Astrocyte (in vitro differentiated cells and primary cell): ENCODE results near the gene TSPYL1. TPM values are rescaled to one million over a fixed set of nuclear protein-coding genes. Genes with fewer than 3 reads are reported as not detected.
"Not testable (repeated sequence)": the region's sequence is repeated elsewhere in the genome, so short reads cannot be mapped to it uniquely, and the experiment has no call there.

ENCODE experiments used
- DNase-seq: peaks from one replicate; pipeline ENCODE4 v3.0.0-alpha.2; 2010; ENCODE audit warnings: low read depth
- FAIRE-seq: peaks from 2 replicates; lab custom pipeline; 2011; peaks lifted over from hg19 to GRCh38; lab: Jason Lieb, UNC
- H2AFZ ChIP-seq: 2 replicates; pipeline ENCODE4 v1.6.0; 2012; ENCODE audit warnings: low read depth, low read length, inconsistent platforms
- H3K27ac ChIP-seq: 2 replicates; pipeline ENCODE4 v1.5.1; 2011; ENCODE audit warnings: low read depth, low read length, inconsistent platforms
- H3K27me3 ChIP-seq: 2 replicates; pipeline ENCODE4 v1.6.0; 2011; ENCODE audit warnings: low read length, inconsistent platforms; ENCODE audit not compliant: insufficient read depth
- H3K36me3 ChIP-seq: 2 replicates; pipeline ENCODE4 v1.5.1; 2011; ENCODE audit warnings: low read length, inconsistent platforms; ENCODE audit not compliant: insufficient read depth
- H3K4me1 ChIP-seq: 2 replicates; pipeline ENCODE4 v1.5.1; 2011; ENCODE audit warnings: low read length, inconsistent platforms; ENCODE audit not compliant: insufficient read depth
- H3K4me2 ChIP-seq: 2 replicates; pipeline ENCODE4 v1.6.0; 2012; ENCODE audit warnings: low read length, inconsistent platforms
- H3K4me3 ChIP-seq: 2 replicates; pipeline ENCODE4 v1.5.1; 2011; ENCODE audit warnings: low read depth, mild to moderate bottlenecking, low read length, inconsistent platforms; ENCODE audit not compliant: insufficient read depth
- H3K79me2 ChIP-seq: 2 replicates; pipeline ENCODE4 v1.6.0; 2012; ENCODE audit warnings: mild to moderate bottlenecking, low read length, inconsistent platforms; ENCODE audit not compliant: insufficient read depth
- H3K9ac ChIP-seq: 2 replicates; pipeline ENCODE4 v1.6.0; 2012; ENCODE audit warnings: mild to moderate bottlenecking, low read length, inconsistent platforms
- H3K9me3 ChIP-seq: 2 replicates; pipeline ENCODE4 v1.5.1; 2012; ENCODE audit warnings: low read depth, mild to moderate bottlenecking, low read length, inconsistent platforms; ENCODE audit not compliant: insufficient read depth
- H4K20me1 ChIP-seq: 2 replicates; pipeline ENCODE4 v1.6.0; 2012; ENCODE audit warnings: low read length, inconsistent platforms; ENCODE audit not compliant: insufficient read depth
- H3K27ac Mint-ChIP-seq: one replicate; pipeline ENCODE4 v1.8.0; 2021; ENCODE audit warnings: mild to moderate bottlenecking, mixed read lengths; ENCODE audit not compliant: unreplicated experiment
- H3K27me3 Mint-ChIP-seq: one replicate; pipeline ENCODE4 v1.8.0; 2021; ENCODE audit warnings: low read depth, mixed read lengths; ENCODE audit not compliant: unreplicated experiment
- H3K36me3 Mint-ChIP-seq: one replicate; pipeline ENCODE4 v1.8.0; 2021; ENCODE audit warnings: low read depth, mixed read lengths; ENCODE audit not compliant: unreplicated experiment
- H3K4me1 Mint-ChIP-seq: one replicate; pipeline ENCODE4 v1.8.0; 2021; ENCODE audit warnings: low read depth, mixed read lengths; ENCODE audit not compliant: unreplicated experiment
- H3K4me3 Mint-ChIP-seq: one replicate; pipeline ENCODE4 v1.8.0; 2021; ENCODE audit warnings: mild to moderate bottlenecking, moderate library complexity, mixed read lengths; ENCODE audit not compliant: unreplicated experiment
- H3K9me3 Mint-ChIP-seq: one replicate; pipeline ENCODE4 v1.8.0; 2021; ENCODE audit warnings: mild to moderate bottlenecking, mixed read lengths; ENCODE audit not compliant: unreplicated experiment
- EZH2 ChIP-seq: IDR thresholded peaks from 2 replicates; pipeline ENCODE4 v1.6.1; 2012; ENCODE audit warnings: mild to moderate bottlenecking, low read length, inconsistent platforms; ENCODE audit not compliant: insufficient read depth
- total RNA-seq: library from RNA; stranded (reverse); gene quantifications from 2 replicates; pipeline ENCODE4 v1.2.1, GENCODE V29; 2021
- TF ChIP-seq, protein P1 (sequence below): IDR thresholded peaks from 2 replicates; pipeline ENCODE4 v1.5.1; 2011; ENCODE audit warnings: low read depth, mild to moderate bottlenecking, inconsistent platforms, low read length, moderate library complexity; ENCODE audit not compliant: insufficient read depth

The TSPYL1 gene
- total RNA-seq, 1 donor from 2014 or later = 91.7 TPM

GRCh38 chr6:116326181-116326671, 46.5 kb upstream of the TSPYL1 start:
- Histone ChIP-seq H2AFZ (no peak overlapping the region), H3K9me3 (no peaks in the 10 kb centered on the region), H3K36me3 (no peaks in the 10 kb centered on the region), H3K9ac (no peak overlapping the region), H3K4me2 (no peak overlapping the region), H3K79me2 (no peaks in the 10 kb centered on the region), H3K4me1 (no peaks in the 10 kb centered on the region), H3K4me3 (no peak overlapping the region), H3K27me3 (no peaks in the 10 kb centered on the region), H3K27ac (no peak overlapping the region), H4K20me1 (no peaks in the 10 kb centered on the region)
- Mint-ChIP-seq H3K4me3 (no peak overlapping the region), H3K27ac (no peak overlapping the region), H3K27me3 (no peaks in the 10 kb centered on the region), H3K36me3 (no peaks in the 10 kb centered on the region), H3K4me1 (peaks cover 4% of the 10 kb centered on the region), H3K9me3 (no peaks in the 10 kb centered on the region)
- FAIRE-seq (no peak), DNase-seq (peak; percentile 26)
- TF ChIP-seq, protein P1, sequence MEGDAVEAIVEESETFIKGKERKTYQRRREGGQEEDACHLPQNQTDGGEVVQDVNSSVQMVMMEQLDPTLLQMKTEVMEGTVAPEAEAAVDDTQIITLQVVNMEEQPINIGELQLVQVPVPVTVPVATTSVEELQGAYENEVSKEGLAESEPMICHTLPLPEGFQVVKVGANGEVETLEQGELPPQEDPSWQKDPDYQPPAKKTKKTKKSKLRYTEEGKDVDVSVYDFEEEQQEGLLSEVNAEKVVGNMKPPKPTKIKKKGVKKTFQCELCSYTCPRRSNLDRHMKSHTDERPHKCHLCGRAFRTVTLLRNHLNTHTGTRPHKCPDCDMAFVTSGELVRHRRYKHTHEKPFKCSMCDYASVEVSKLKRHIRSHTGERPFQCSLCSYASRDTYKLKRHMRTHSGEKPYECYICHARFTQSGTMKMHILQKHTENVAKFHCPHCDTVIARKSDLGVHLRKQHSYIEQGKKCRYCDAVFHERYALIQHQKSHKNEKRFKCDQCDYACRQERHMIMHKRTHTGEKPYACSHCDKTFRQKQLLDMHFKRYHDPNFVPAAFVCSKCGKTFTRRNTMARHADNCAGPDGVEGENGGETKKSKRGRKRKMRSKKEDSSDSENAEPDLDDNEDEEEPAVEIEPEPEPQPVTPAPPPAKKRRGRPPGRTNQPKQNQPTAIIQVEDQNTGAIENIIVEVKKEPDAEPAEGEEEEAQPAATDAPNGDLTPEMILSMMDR = no peak
- no peak for TF ChIP-seq EZH2

DNA sequence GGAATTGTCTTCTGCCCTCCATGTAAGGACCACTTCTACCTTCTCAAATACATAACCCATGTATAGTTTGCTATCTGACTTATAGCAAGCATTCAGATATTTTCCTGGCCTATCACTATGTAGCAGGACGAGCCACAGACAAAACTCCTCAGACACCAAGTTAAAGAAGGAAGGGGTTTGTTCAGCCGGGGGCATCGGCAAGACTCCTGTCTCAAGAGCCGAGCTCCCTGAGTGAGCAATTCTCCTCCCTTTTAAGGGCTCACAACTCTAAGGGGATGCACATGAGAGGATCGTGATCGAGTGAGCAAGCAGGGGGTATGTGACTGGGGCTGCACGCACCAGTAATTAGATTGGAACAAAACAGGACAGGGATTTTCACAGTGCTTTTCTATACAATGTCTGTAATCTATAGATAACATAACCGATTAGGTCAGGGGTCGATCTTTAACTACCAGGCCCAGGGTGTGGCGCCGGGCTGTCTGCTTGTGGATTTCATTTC, 46.0 kb upstream of the TSPYL1 start:
- H3K9me3 Mint-ChIP-seq, H3K4me1 ChIP-seq, H3K36me3 Mint-ChIP-seq, H3K36me3 ChIP-seq, H3K27me3 ChIP-seq, H3K4me3 ChIP-seq, H3K4me2 ChIP-seq, H3K9ac ChIP-seq, H4K20me1 ChIP-seq, H3K4me3 Mint-ChIP-seq, FAIRE-seq, DNase-seq, H3K27me3 Mint-ChIP-seq, H2AFZ ChIP-seq, H3K9me3 ChIP-seq, H3K27ac Mint-ChIP-seq, H3K79me2 ChIP-seq, H3K4me1 Mint-ChIP-seq, H3K27ac ChIP-seq: not testable (repeated sequence)

GRCh38 chr6:116323863-116324262, 44.1 kb upstream of the TSPYL1 start:
- no peak for TF ChIP-seq EZH2
- TF ChIP-seq, protein P1 = no peak
- DNase-seq (no peak), FAIRE-seq (no peak)
- Mint-ChIP-seq H3K4me1 (peaks cover 4% of the 10 kb centered on the region), H3K27me3 (no peaks in the 10 kb centered on the region), H3K9me3 (no peaks in the 10 kb centered on the region), H3K36me3 (no peaks in the 10 kb centered on the region), H3K4me3 (no peak overlapping the region), H3K27ac (no peak overlapping the region)
- H3K36me3 ChIP-seq = no peaks in the 10 kb centered on the region
- H3K4me3 ChIP-seq = no peak overlapping the region
- no peaks in the 10 kb centered on the region for H3K79me2 ChIP-seq
- H3K9me3 ChIP-seq = no peaks in the 10 kb centered on the region
- H4K20me1 ChIP-seq = no peaks in the 10 kb centered on the region
- H2AFZ ChIP-seq = no peak overlapping the region
- no peaks in the 10 kb centered on the region for H3K4me1 ChIP-seq
- no peak overlapping the region for H3K4me2 ChIP-seq
- H3K9ac ChIP-seq = no peak overlapping the region
- no peaks in the 10 kb centered on the region for H3K27me3 ChIP-seq
- no peak overlapping the region for H3K27ac ChIP-seq

- not testable (repeated sequence) for FAIRE-seq, H3K4me1 Mint-ChIP-seq, H3K36me3 Mint-ChIP-seq, H2AFZ ChIP-seq, H3K4me1 ChIP-seq, H3K4me2 ChIP-seq, H3K27ac ChIP-seq, H3K4me3 ChIP-seq, H3K9ac ChIP-seq, H3K27ac Mint-ChIP-seq, H4K20me1 ChIP-seq, H3K9me3 Mint-ChIP-seq, H3K79me2 ChIP-seq, H3K4me3 Mint-ChIP-seq, H3K9me3 ChIP-seq, H3K36me3 ChIP-seq, H3K27me3 ChIP-seq, DNase-seq, H3K27me3 Mint-ChIP-seq
These were observed 42.2 kb upstream of the TSPYL1 start for GRCh38 chr6:116321933-116322332.
